Measurements from ENCODE around the gene RNASEH2C.
"Not testable (repeated sequence)": the region's sequence is repeated elsewhere in the genome, so short reads cannot be mapped to it uniquely, and the experiment has no call there.

Gene RNASEH2C

GRCh38 chr11:65720211-65720934 is at the start of gene RNASEH2C:
Gene RNASEH2C (minus strand): TSS chr11:65720798. CDS start chr11:65720758, 40 bp downstream.
- DNase-seq = peak; percentile 60 to 90

GRCh38 chr11:65767806-65768205 is 47.2 kb upstream of the RNASEH2C start:
- not testable (repeated sequence) for DNase-seq

GRCh38 chr11:65767406-65767805 is 46.8 kb upstream of the RNASEH2C start:
- DNase-seq = no peak

GRCh38 chr11:65766535-65766934 is 45.9 kb upstream of the RNASEH2C start:
- DNase-seq = no peak

GRCh38 chr11:65764434-65764833 is 43.8 kb upstream of the RNASEH2C start:
- no peak for DNase-seq

- not testable (repeated sequence) for DNase-seq
Observed at GRCh38 chr11:65762816-65763215, 42.2 kb upstream of the RNASEH2C start.

- not testable (repeated sequence) for DNase-seq
Observed at GRCh38 chr11:65762169-65762568, 41.6 kb upstream of the RNASEH2C start.

- no peak for DNase-seq
Observed at GRCh38 chr11:65745049-65745448, 24.5 kb upstream of the RNASEH2C start.

GRCh38 chr11:65744699-65745042 is 24.1 kb upstream of the RNASEH2C start:
- DNase-seq = no peak

GRCh38 chr11:65744026-65744698 is 23.6 kb upstream of the RNASEH2C start:
- DNase-seq = peak in 1 of 2 experiments; percentile 40

GRCh38 chr11:65743681-65744025 is 23.1 kb upstream of the RNASEH2C start:
- DNase-seq = no peak

- no peak for DNase-seq
Observed at GRCh38 chr11:65742353-65742752, 21.8 kb upstream of the RNASEH2C start.

- no peak for DNase-seq
Observed at GRCh38 chr11:65741185-65741584, 20.6 kb upstream of the RNASEH2C start.

- DNase-seq = no peak
Observed at GRCh38 chr11:65739022-65739421, 18.4 kb upstream of the RNASEH2C start.

- DNase-seq = no peak
Observed at GRCh38 chr11:65736810-65737209, 16.2 kb upstream of the RNASEH2C start.

GRCh38 chr11:65735111-65735510 is 14.5 kb upstream of the RNASEH2C start:
- not testable (repeated sequence) for DNase-seq

- DNase-seq = no peak
Observed at GRCh38 chr11:65730461-65730860, 9.9 kb upstream of the RNASEH2C start.

- DNase-seq = no peak
Observed at GRCh38 chr11:65727865-65728264, 7.3 kb upstream of the RNASEH2C start.

GRCh38 chr11:65726660-65727059 is 6.1 kb upstream of the RNASEH2C start:
- DNase-seq = no peak

- DNase-seq = no peak
Observed at GRCh38 chr11:65722261-65722660, 1.7 kb upstream of the RNASEH2C start.

GRCh38 chr11:65719871-65720210 is 757 bp downstream of the RNASEH2C start:
- no peak for DNase-seq

- DNase-seq = no peak
Observed at GRCh38 chr11:65718964-65719492, 1.6 kb downstream of the RNASEH2C start.

- no peak for DNase-seq
Observed at GRCh38 chr11:65718531-65718930, 2.1 kb downstream of the RNASEH2C start.

- DNase-seq = no peak
Observed at GRCh38 chr11:65717906-65718305, 2.7 kb downstream of the RNASEH2C start.
